Measurements from ENCODE around the gene MTERF2. TPM values are rescaled to one million over a fixed set of nuclear protein-coding genes. Genes with fewer than 3 reads are reported as not detected.

Gene MTERF2
- total RNA-seq, 1 experiment from 2014 or later, result 7.8 TPM

- ChIA-PET RAD21 (ENCODE audit: low non-redundant PET in 1 of 2, low total read pairs in 2 of 2, uncharacterized antibody in 2 of 2, unreplicated experiment in 2 of 2) (no interaction called here), POLR2A (no interaction called here)
- H3K9ac ChIP-seq (ENCODE audit: low read length), result no peak overlapping the region
Measured at GRCh38 chr12:106960443-106960842, 26.5 kb downstream of the MTERF2 start.

More at GRCh38 chr12:106960443-106960842, 26.5 kb downstream of the MTERF2 start:
- DNase-seq (ENCODE audit: low read depth, low spot score) (no peak), ATAC-seq (no peak)
- TF ChIP-seq POLR2AphosphoS5 (IDR thresholded peaks at IDR 0.05; ENCODE audit: low read depth, low read length) (no peak), REST (IDR thresholded peaks at IDR 0.05; ENCODE audit: low read depth) (no peak), EZH2phosphoT487 (IDR thresholded peaks at IDR 0.05; ENCODE audit: borderline replicate concordance) (no peak), YY1 (IDR thresholded peaks at IDR 0.05; ENCODE audit: extremely low read depth, insufficient replicate concordance, low read depth, low read length) (no peak), RAD21 (IDR thresholded peaks at IDR 0.05; ENCODE audit: low read depth) (no peak)
- TF ChIP-seq, protein P1, sequence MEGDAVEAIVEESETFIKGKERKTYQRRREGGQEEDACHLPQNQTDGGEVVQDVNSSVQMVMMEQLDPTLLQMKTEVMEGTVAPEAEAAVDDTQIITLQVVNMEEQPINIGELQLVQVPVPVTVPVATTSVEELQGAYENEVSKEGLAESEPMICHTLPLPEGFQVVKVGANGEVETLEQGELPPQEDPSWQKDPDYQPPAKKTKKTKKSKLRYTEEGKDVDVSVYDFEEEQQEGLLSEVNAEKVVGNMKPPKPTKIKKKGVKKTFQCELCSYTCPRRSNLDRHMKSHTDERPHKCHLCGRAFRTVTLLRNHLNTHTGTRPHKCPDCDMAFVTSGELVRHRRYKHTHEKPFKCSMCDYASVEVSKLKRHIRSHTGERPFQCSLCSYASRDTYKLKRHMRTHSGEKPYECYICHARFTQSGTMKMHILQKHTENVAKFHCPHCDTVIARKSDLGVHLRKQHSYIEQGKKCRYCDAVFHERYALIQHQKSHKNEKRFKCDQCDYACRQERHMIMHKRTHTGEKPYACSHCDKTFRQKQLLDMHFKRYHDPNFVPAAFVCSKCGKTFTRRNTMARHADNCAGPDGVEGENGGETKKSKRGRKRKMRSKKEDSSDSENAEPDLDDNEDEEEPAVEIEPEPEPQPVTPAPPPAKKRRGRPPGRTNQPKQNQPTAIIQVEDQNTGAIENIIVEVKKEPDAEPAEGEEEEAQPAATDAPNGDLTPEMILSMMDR (IDR thresholded peaks at IDR 0.05 in 2 of 3, conservative IDR thresholded peaks at IDR 0.05 in 1 of 3; ENCODE audit: borderline replicate concordance in 1 of 3, insufficient read depth in 1 of 3, low read depth in 2 of 3, low read length in 2 of 3), result no peak
- no peak overlapping the region for H2AFZ ChIP-seq (ENCODE audit: low read depth, low read length, poor library complexity, severe bottlenecking)
- no peak overlapping the region for H3K4me3 ChIP-seq (replicated peaks in 1 of 2; ENCODE audit: low read depth in 1 of 2, low read length in 2 of 2)
- BruUV-seq (replicated peaks), result no TSS peak
- no peaks in the 10 kb centered on the region for H3K9me3 ChIP-seq (ENCODE audit: control insufficient read depth in 1 of 2, insufficient read depth in 1 of 2, low read depth in 1 of 2, low read length in 2 of 2)
- H3K4me2 ChIP-seq (ENCODE audit: low read length), result no peak overlapping the region
- H3K36me3 ChIP-seq (ENCODE audit: control insufficient read depth in 1 of 2, insufficient read depth in 2 of 2, low read length in 2 of 2), result no peaks in the 10 kb centered on the region
- H3K79me2 ChIP-seq (ENCODE audit: insufficient read depth, low read length), result peaks cover 35% of the 10 kb centered on the region
- CTCF ChIA-PET, result no interaction called here
- H3K27ac ChIP-seq (ENCODE audit: low read depth, low read length), result no peak overlapping the region
- H3K4me1 ChIP-seq (ENCODE audit: control insufficient read depth in 1 of 2, insufficient read depth in 2 of 2, low read length in 2 of 2), result peaks cover 8 to 11% of the 10 kb centered on the region in 2 experiments; a peak in 3 of 4 replicates
- no peaks in the 10 kb centered on the region for H3K27me3 ChIP-seq (ENCODE audit: insufficient read depth, low read length)
- intact Hi-C loops (cut with micrococcal nuclease), result no loop called here
- no peaks in the 10 kb centered on the region for H3K9me2 ChIP-seq (ENCODE audit: insufficient read depth)
- no peaks in the 10 kb centered on the region for H4K20me1 ChIP-seq (ENCODE audit: insufficient read depth)
